Measurements from ENCODE around the gene TNFSF8.

Gene TNFSF8

GRCh38 chr9:114938687-114939575 is 8.5 kb upstream of the TNFSF8 start:
- no peak for DNase-seq (ENCODE audit: extremely low read depth, low read depth)
- no peak for TF ChIP-seq CTCF (IDR thresholded peaks at IDR 0.05; ENCODE audit: low read depth, low read length, missing control alignments)
- no peak overlapping the region for H3K4me3 ChIP-seq (replicated peaks; ENCODE audit: low read depth, low read length)

DNA sequence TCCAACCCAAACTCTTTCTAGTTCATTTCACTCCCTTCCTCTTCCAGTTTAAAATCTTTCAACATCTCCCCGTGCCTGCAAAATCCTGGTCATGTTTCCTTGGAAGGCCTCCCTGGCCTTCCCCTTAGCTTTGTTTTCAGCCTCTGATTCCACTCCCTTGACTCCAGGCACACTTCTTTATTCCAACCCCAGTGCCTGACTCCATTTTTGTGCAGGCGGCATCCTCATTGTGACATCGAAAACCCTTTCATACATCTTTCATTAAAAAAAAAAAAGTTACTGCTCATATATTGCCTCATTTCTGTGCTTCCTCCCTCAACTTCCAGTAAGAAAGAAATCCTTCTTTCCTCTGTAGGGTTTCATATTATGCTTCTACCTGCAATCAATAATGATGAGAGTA is 7.1 kb upstream of the TNFSF8 start:
- no peak for DNase-seq (ENCODE audit: extremely low read depth, low read depth)
- TF ChIP-seq CTCF (IDR thresholded peaks at IDR 0.05; ENCODE audit: low read depth, low read length, missing control alignments) = no peak
- no peak overlapping the region for H3K4me3 ChIP-seq (replicated peaks; ENCODE audit: low read depth, low read length)

- DNase-seq (ENCODE audit: extremely low read depth, low read depth) = no peak
- TF ChIP-seq CTCF (IDR thresholded peaks at IDR 0.05; ENCODE audit: low read depth, low read length, missing control alignments) = no peak
Observed at GRCh38 chr9:114936581-114936980, 6.2 kb upstream of the TNFSF8 start.

DNA sequence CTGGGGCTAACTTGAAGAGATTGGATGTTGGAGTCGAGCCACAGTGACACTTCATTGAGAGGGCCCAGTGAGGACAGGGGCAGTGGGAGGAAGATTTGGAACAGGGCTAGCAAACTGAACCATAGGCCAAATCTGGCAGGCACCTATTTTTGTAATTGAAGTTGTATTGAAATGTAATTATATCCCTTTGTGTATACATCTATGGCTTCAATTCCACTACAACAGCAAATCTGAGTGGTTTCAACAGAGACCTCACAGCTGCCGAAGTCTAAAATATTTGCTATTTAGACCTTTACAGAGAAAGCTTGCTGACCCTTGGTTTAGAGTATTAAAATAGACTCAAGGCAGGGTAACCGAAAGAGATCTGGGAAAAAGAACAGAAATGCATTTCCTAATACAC is 4.7 kb upstream of the TNFSF8 start:
- DNase-seq (ENCODE audit: extremely low read depth, low read depth) = no peak
- no peak for TF ChIP-seq CTCF (IDR thresholded peaks at IDR 0.05; ENCODE audit: low read depth, low read length, missing control alignments)
- no peak overlapping the region for H3K4me3 ChIP-seq (replicated peaks; ENCODE audit: low read depth, low read length)

More at GRCh38 chr9:114936581-114936980, 6.2 kb upstream of the TNFSF8 start:
- H3K4me3 ChIP-seq (replicated peaks; ENCODE audit: low read depth, low read length) = no peak overlapping the region

DNA sequence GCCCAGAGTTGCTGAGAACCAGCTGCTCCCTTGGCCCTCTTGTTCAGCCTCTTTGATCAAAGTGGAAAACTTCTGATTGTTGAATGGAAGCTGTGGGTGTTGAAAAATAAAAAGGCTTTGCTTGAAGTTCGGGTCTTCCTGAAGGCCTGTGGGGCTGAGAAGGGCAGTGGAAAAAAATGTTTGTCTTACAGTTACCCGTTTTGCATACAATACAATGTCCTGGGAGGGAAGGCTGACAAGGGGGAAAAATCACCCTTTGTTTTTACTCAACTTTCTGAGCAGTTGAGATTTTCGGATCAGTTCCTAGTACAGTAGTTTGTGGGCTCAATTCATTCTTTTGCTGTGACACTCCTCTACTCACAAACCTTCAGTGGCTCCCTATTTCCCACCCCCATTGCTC is 2.1 kb upstream of the TNFSF8 start:
- H3K4me3 ChIP-seq (replicated peaks; ENCODE audit: low read depth, low read length) = no peak overlapping the region
- DNase-seq (ENCODE audit: extremely low read depth, low read depth) = no peak
- TF ChIP-seq CTCF (IDR thresholded peaks at IDR 0.05; ENCODE audit: low read depth, low read length, missing control alignments) = no peak

DNA sequence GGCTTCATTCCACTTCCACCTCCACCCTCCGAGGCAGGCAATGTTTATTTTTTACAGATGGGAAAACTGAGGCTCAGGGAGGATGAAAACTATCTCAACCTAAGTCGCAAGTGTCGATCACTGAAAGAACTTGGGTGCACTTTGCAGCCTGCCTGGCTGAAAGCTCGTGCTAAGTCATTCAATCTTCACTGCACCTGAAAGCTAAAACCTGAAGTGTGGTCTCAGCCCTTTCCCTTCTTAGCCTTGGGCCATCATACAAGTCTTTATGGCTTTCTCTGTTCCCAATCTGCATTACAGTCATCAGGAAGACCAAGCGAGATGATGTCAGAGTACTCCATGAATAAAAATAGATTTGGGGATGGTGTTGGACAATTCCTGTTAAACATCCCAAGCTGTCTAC is 1.0 kb upstream of the TNFSF8 start:
- TF ChIP-seq CTCF (IDR thresholded peaks at IDR 0.05; ENCODE audit: low read depth, low read length, missing control alignments) = no peak
- no peak for DNase-seq (ENCODE audit: extremely low read depth, low read depth)
- no peak overlapping the region for H3K4me3 ChIP-seq (replicated peaks; ENCODE audit: low read depth, low read length)
